Loucy (cell line): ENCODE results near the gene GDF2.

Experiments used
- H2AFZ ChIP-seq: fragments of 200-600 bp; sonication (generic); 2 replicates; pipeline ENCODE4 v1.6.0; 2016; ENCODE audit warnings: antibody characterized with exemption, mild to moderate bottlenecking, low read length, moderate library complexity
- H3F3A ChIP-seq: fragments of 200-600 bp; 2 replicates; pipeline ENCODE4 v1.6.0; 2016; ENCODE audit warnings: antibody characterized with exemption, low read depth, mild to moderate bottlenecking
- H3K27me3 ChIP-seq: fragments of 200-600 bp; sonication (generic); 2 replicates; pipeline ENCODE4 v1.6.1; 2014; ENCODE audit warnings: low read length, mild to moderate bottlenecking; ENCODE audit not compliant: insufficient read depth, poor library complexity, severe bottlenecking
- H3K36me3 ChIP-seq: fragments of 200-600 bp; sonication (generic); 2 replicates; pipeline ENCODE4 v1.6.1; 2016; ENCODE audit warnings: low read length; ENCODE audit not compliant: insufficient read depth
- H3K4me1 ChIP-seq: fragments of 200-600 bp; sonication (generic); 2 replicates; pipeline ENCODE4 v1.5.1; 2014; ENCODE audit warnings: low read length, mild to moderate bottlenecking; ENCODE audit not compliant: insufficient read depth, poor library complexity, severe bottlenecking
- H3K4me2 ChIP-seq: fragments of 200-600 bp; sonication (generic); 2 replicates; pipeline ENCODE4 v1.6.0; 2014; ENCODE audit warnings: antibody characterized with exemption, low read length, low read depth, mild to moderate bottlenecking; ENCODE audit not compliant: poor library complexity, severe bottlenecking
- H3K4me3 ChIP-seq: fragments of 200-600 bp; sonication (generic); 2 replicates; pipeline ENCODE4 v1.5.1; 2014; ENCODE audit warnings: low read length, mild to moderate bottlenecking, mixed read lengths; ENCODE audit not compliant: poor library complexity, severe bottlenecking
- H3K79me2 ChIP-seq: fragments of 200-600 bp; sonication (generic); 2 replicates; pipeline ENCODE4 v1.6.1; 2014; ENCODE audit warnings: low read length; ENCODE audit not compliant: insufficient read depth
- H3K9ac ChIP-seq: fragments of 200-600 bp; sonication (generic); 2 replicates; pipeline ENCODE4 v1.6.0; 2014; ENCODE audit warnings: mild to moderate bottlenecking, low read depth, low read length, moderate library complexity; ENCODE audit not compliant: poor library complexity, severe bottlenecking
- H3K9me2 ChIP-seq: fragments of 200-600 bp; sonication (generic); replicated peaks from 2 replicates; pipeline ENCODE4 v1.6.1; 2016; ENCODE audit warnings: low read depth, low read length, mixed read lengths
- H3K9me3 ChIP-seq: fragments of 200-600 bp; sonication (generic); 2 replicates; pipeline ENCODE4 v1.6.1; 2014; ENCODE audit warnings: mild to moderate bottlenecking, antibody characterized with exemption, low read length, low read depth; ENCODE audit not compliant: insufficient read depth
- H4K20me1 ChIP-seq: fragments of 200-600 bp; sonication (generic); 2 replicates; pipeline ENCODE4 v1.6.0; 2014; ENCODE audit warnings: antibody characterized with exemption, low read length, mild to moderate bottlenecking; ENCODE audit not compliant: insufficient read depth, poor library complexity, severe bottlenecking
- CTCF ChIP-seq: fragments of 200-600 bp; sonication (generic); conservative IDR thresholded peaks from 2 replicates; pipeline ENCODE4 v1.5.1; 2014; ENCODE audit warnings: mild to moderate bottlenecking, antibody characterized with exemption, low read length
- EZH2phosphoT487 ChIP-seq: fragments of 200-600 bp; IDR thresholded peaks from 2 replicates; pipeline ENCODE4 v1.6.1; 2018; ENCODE audit warnings: antibody characterized with exemption, mild to moderate bottlenecking, moderate library complexity, borderline replicate concordance

GDF2 gene

GRCh38 chr10:47332946-47333345 lies 10.7 kb downstream of the GDF2 start:
- no peaks in the 10 kb centered on the region for H3F3A ChIP-seq
- no peak overlapping the region for H3K9ac ChIP-seq
- no peak overlapping the region for H3K4me2 ChIP-seq
- no peaks in the 10 kb centered on the region for H3K79me2 ChIP-seq
- no peaks in the 10 kb centered on the region for H3K36me3 ChIP-seq
- no peak overlapping the region for H3K4me3 ChIP-seq
- H3K9me3 ChIP-seq: no peaks in the 10 kb centered on the region
- no peaks in the 10 kb centered on the region for H4K20me1 ChIP-seq
- H3K27me3 ChIP-seq: no peaks in the 10 kb centered on the region
- no peaks in the 10 kb centered on the region for H3K9me2 ChIP-seq
- TF ChIP-seq CTCF (no peak), EZH2phosphoT487 (no peak)
- no peak overlapping the region for H2AFZ ChIP-seq
- no peaks in the 10 kb centered on the region for H3K4me1 ChIP-seq

GRCh38 chr10:47333532-47333931 lies 11.3 kb downstream of the GDF2 start:
- no peaks in the 10 kb centered on the region for H3F3A ChIP-seq
- no peaks in the 10 kb centered on the region for H3K9me3 ChIP-seq
- no peaks in the 10 kb centered on the region for H3K79me2 ChIP-seq
- no peak overlapping the region for H2AFZ ChIP-seq
- no peak for TF ChIP-seq EZH2phosphoT487
- no peak for TF ChIP-seq CTCF
- no peaks in the 10 kb centered on the region for H3K9me2 ChIP-seq
- no peak overlapping the region for H3K9ac ChIP-seq
- no peak overlapping the region for H3K4me3 ChIP-seq
- H3K4me1 ChIP-seq: no peaks in the 10 kb centered on the region
- no peaks in the 10 kb centered on the region for H3K36me3 ChIP-seq
- no peak overlapping the region for H3K4me2 ChIP-seq
- no peaks in the 10 kb centered on the region for H3K27me3 ChIP-seq
- H4K20me1 ChIP-seq: no peaks in the 10 kb centered on the region

GRCh38 chr10:47334466-47335295 lies 12.4 kb downstream of the GDF2 start:
- Histone ChIP-seq H3K4me1 (no peaks in the 10 kb centered on the region), H3K27me3 (no peaks in the 10 kb centered on the region), H2AFZ (no peak overlapping the region), H3K9me2 (no peaks in the 10 kb centered on the region), H4K20me1 (no peaks in the 10 kb centered on the region), H3K4me3 (no peak overlapping the region), H3K36me3 (no peaks in the 10 kb centered on the region), H3K4me2 (no peak overlapping the region), H3K9ac (no peak overlapping the region), H3K79me2 (no peaks in the 10 kb centered on the region), H3K9me3 (no peaks in the 10 kb centered on the region), H3F3A (no peaks in the 10 kb centered on the region)
- no peak for TF ChIP-seq CTCF
